ENCODE results near the gene RGS6.

The RGS6 gene

GRCh38 chr14:72164420-72165228 lies 232.4 kb downstream of the RGS6 start:
- DNase-seq (ENCODE audit: low spot score) = no peak

- DNase-seq (ENCODE audit: low spot score) = no peak
These were observed 233.0 kb downstream of the RGS6 start for GRCh38 chr14:72165229-72165698.

GRCh38 chr14:72169521-72169920 lies 237.3 kb downstream of the RGS6 start:
- peak; percentile 5 for DNase-seq (ENCODE audit: low spot score)

- DNase-seq (ENCODE audit: low spot score) = no peak
These were observed 239.8 kb downstream of the RGS6 start for GRCh38 chr14:72172049-72172448.

- no peak for DNase-seq (ENCODE audit: low spot score)
These were observed 240.4 kb downstream of the RGS6 start for GRCh38 chr14:72172597-72172996.

- no peak for DNase-seq (ENCODE audit: low spot score)
These were observed 240.9 kb downstream of the RGS6 start for GRCh38 chr14:72173038-72173720.

GRCh38 chr14:72177251-72177650 lies 245.0 kb downstream of the RGS6 start:
- no peak for DNase-seq (ENCODE audit: low spot score)

- no peak for DNase-seq (ENCODE audit: low spot score)
These were observed 246.3 kb downstream of the RGS6 start for GRCh38 chr14:72178517-72178916.

- DNase-seq (ENCODE audit: low spot score) = no peak
These were observed 250.6 kb downstream of the RGS6 start for GRCh38 chr14:72182708-72183432.

- DNase-seq (ENCODE audit: low spot score) = no peak
These were observed 251.4 kb downstream of the RGS6 start for GRCh38 chr14:72183631-72184030.

- DNase-seq (ENCODE audit: low spot score) = no peak
These were observed 254.3 kb downstream of the RGS6 start for GRCh38 chr14:72186523-72186922.

- DNase-seq (ENCODE audit: low spot score) = no peak
These were observed 264.2 kb downstream of the RGS6 start for GRCh38 chr14:72196237-72197015.

GRCh38 chr14:72201645-72202044 lies 269.4 kb downstream of the RGS6 start:
- DNase-seq (ENCODE audit: low spot score) = no peak

- no peak for DNase-seq (ENCODE audit: low spot score)
These were observed 281.2 kb downstream of the RGS6 start for GRCh38 chr14:72213424-72213823.

- DNase-seq (ENCODE audit: low spot score) = no peak
These were observed 282.9 kb downstream of the RGS6 start for GRCh38 chr14:72215080-72215479.

- DNase-seq (ENCODE audit: low spot score) = no peak
These were observed 284.9 kb downstream of the RGS6 start for GRCh38 chr14:72217135-72217534.

- no peak for DNase-seq (ENCODE audit: low spot score)
These were observed 289.8 kb downstream of the RGS6 start for GRCh38 chr14:72222046-72222445.

GRCh38 chr14:72236629-72237028 lies 304.4 kb downstream of the RGS6 start:
- no peak for DNase-seq (ENCODE audit: low spot score)

GRCh38 chr14:72237722-72238666 lies 305.8 kb downstream of the RGS6 start:
- no peak for DNase-seq (ENCODE audit: low spot score)
